ENCODE results near the gene PHLPP1. TPM values are rescaled to one million over a fixed set of nuclear protein-coding genes. Genes with fewer than 3 reads are reported as not detected.

Gene PHLPP1
- total and polyA plus RNA-seq, 10 donors, result 1.2 to 10.6 (median 6.7) TPM

GRCh38 chr18:62757399-62758010, 42.2 kb downstream of the PHLPP1 start:
- WGBS, 5 donors, result 80 to 87% (median 84%) methylated on average over 6 of the region's 6 CpGs
- no peaks in the 10 kb centered on the region for H3K4me1 ChIP-seq
- TF ChIP-seq POLR2A (IDR thresholded peaks at IDR 0.05), result no peak
- TF ChIP-seq POLR2AphosphoS5 (IDR thresholded peaks at IDR 0.05), result no peak
- TF ChIP-seq CTCF (IDR thresholded peaks at IDR 0.05 in 8 of 11, conservative IDR thresholded peaks at IDR 0.05 in 3 of 11), result no peak
- no peak overlapping the region for H3K27ac ChIP-seq
- DNase-seq, result no peak
- no peaks in the 10 kb centered on the region for H3K36me3 ChIP-seq
- intact Hi-C loops (cut with DNase I; ENCODE audit: low total_unique reads), result no loop called here
- H3K9me3 ChIP-seq, result peaks cover 0 to 4% (median 0%) of the 10 kb centered on the region in 8 donors
- no peaks in the 10 kb centered on the region for H3K27me3 ChIP-seq (replicated peaks in 1 of 7)
- H3K4me3 ChIP-seq, result no peak overlapping the region

- Histone ChIP-seq H3K27ac (no peak overlapping the region), H3K36me3 (no peaks in the 10 kb centered on the region), H3K9me3 (peaks cover 0 to 4% (median 0%) of the 10 kb centered on the region in 8 donors), H3K4me3 (no peak overlapping the region), H3K4me1 (no peaks in the 10 kb centered on the region), H3K27me3 (replicated peaks in 1 of 7) (no peaks in the 10 kb centered on the region)
- DNase-seq, result no peak
- 49 to 67% (median 62%) methylated on average over 3 of the region's 3 CpGs for WGBS, 5 donors
- intact Hi-C loops (cut with DNase I; ENCODE audit: low total_unique reads), result no loop called here
- TF ChIP-seq CTCF (IDR thresholded peaks at IDR 0.05 in 8 of 11, conservative IDR thresholded peaks at IDR 0.05 in 3 of 11) (no peak), POLR2A (IDR thresholded peaks at IDR 0.05) (no peak), POLR2AphosphoS5 (IDR thresholded peaks at IDR 0.05) (no peak)
These were observed 43.2 kb downstream of the PHLPP1 start for GRCh38 chr18:62758591-62758990.

GRCh38 chr18:62759704-62760402, 44.5 kb downstream of the PHLPP1 start:
- Histone ChIP-seq H3K27ac (no peak overlapping the region), H3K4me1 (no peaks in the 10 kb centered on the region), H3K36me3 (no peaks in the 10 kb centered on the region), H3K9me3 (peaks cover 0 to 4% (median 0%) of the 10 kb centered on the region in 8 donors), H3K4me3 (no peak overlapping the region), H3K27me3 (replicated peaks in 1 of 7) (no peaks in the 10 kb centered on the region)
- 91 to 94% (median 92%) methylated on average over 5 of the region's 5 CpGs for WGBS, 5 donors
- TF ChIP-seq CTCF (IDR thresholded peaks at IDR 0.05 in 8 of 11, conservative IDR thresholded peaks at IDR 0.05 in 3 of 11) (no peak), POLR2AphosphoS5 (IDR thresholded peaks at IDR 0.05) (no peak), POLR2A (IDR thresholded peaks at IDR 0.05) (no peak)
- intact Hi-C loops (cut with DNase I; ENCODE audit: low total_unique reads), result no loop called here
- no peak for DNase-seq

GRCh38 chr18:62760403-62760734, 45.0 kb downstream of the PHLPP1 start:
- no peak for DNase-seq
- 88 to 94% (median 92%) methylated on average over 5 of the region's 5 CpGs for WGBS, 5 donors

More at GRCh38 chr18:62760403-62760734, 45.0 kb downstream of the PHLPP1 start:
- no peak for TF ChIP-seq CTCF (IDR thresholded peaks at IDR 0.05 in 8 of 11, conservative IDR thresholded peaks at IDR 0.05 in 3 of 11)
- no peak for TF ChIP-seq POLR2A (IDR thresholded peaks at IDR 0.05)
- no peak for TF ChIP-seq POLR2AphosphoS5 (IDR thresholded peaks at IDR 0.05)
- Histone ChIP-seq H3K27ac (no peak overlapping the region), H3K9me3 (peaks cover 0 to 2% (median 0%) of the 10 kb centered on the region in 8 donors), H3K27me3 (replicated peaks in 1 of 7) (no peaks in the 10 kb centered on the region), H3K4me3 (no peak overlapping the region), H3K4me1 (no peaks in the 10 kb centered on the region), H3K36me3 (no peaks in the 10 kb centered on the region)
- intact Hi-C loops (cut with DNase I; ENCODE audit: low total_unique reads), result no loop called here

Data from spleen (tissue), 11 donors.